NCI-H2196 (cell line): ENCODE data around the gene KCNJ9.
"Not testable (repeated sequence)": the region's sequence is repeated elsewhere in the genome, so short reads cannot be mapped to it uniquely, and the experiment has no call there.

Source experiments
- DNase-seq: peaks from one replicate; lab custom pipeline; 2025; ENCODE audit not compliant: unreplicated experiment; lab: John Stamatoyannopoulos, UW

The KCNJ9 gene

GRCh38 chr1:160101717-160102522 lies 20.6 kb downstream of the KCNJ9 start:
- DNase-seq = no peak

- DNase-seq = no peak
These were observed 22.5 kb downstream of the KCNJ9 start for GRCh38 chr1:160103658-160104408.

GRCh38 chr1:160104486-160104885 lies 23.1 kb downstream of the KCNJ9 start:
- DNase-seq = no peak

GRCh38 chr1:160105155-160105554 lies 23.8 kb downstream of the KCNJ9 start:
- DNase-seq = no peak

- no peak for DNase-seq
These were observed 26.2 kb downstream of the KCNJ9 start for GRCh38 chr1:160107512-160107911.

GRCh38 chr1:160108888-160109662 lies 27.7 kb downstream of the KCNJ9 start:
- no peak for DNase-seq

- DNase-seq = no peak
These were observed 28.3 kb downstream of the KCNJ9 start for GRCh38 chr1:160109686-160110085.

- not testable (repeated sequence) for DNase-seq
These were observed 30.1 kb downstream of the KCNJ9 start for GRCh38 chr1:160111462-160111861.

- DNase-seq = no peak
These were observed 31.0 kb downstream of the KCNJ9 start for GRCh38 chr1:160112357-160112756.

- no peak for DNase-seq
These were observed 32.1 kb downstream of the KCNJ9 start for GRCh38 chr1:160113407-160113806.

GRCh38 chr1:160114085-160114484 lies 32.7 kb downstream of the KCNJ9 start:
- no peak for DNase-seq

- DNase-seq = no peak
These were observed 34.4 kb downstream of the KCNJ9 start, which contains the start of gene ATP1A2 for GRCh38 chr1:160115545-160116282. TSS of gene ATP1A2 (plus strand) at chr1:160115759. CDS start at chr1:160115862, 103 bp downstream.

GRCh38 chr1:160116283-160117147 lies 35.2 kb downstream of the KCNJ9 start:
- DNase-seq = no peak

- DNase-seq = no peak
These were observed 36.0 kb downstream of the KCNJ9 start for GRCh38 chr1:160117300-160117699.

GRCh38 chr1:160117709-160118183 lies 36.4 kb downstream of the KCNJ9 start:
- no peak for DNase-seq

- no peak for DNase-seq
These were observed 37.6 kb downstream of the KCNJ9 start for GRCh38 chr1:160118928-160119327.

- no peak for DNase-seq
These were observed 39.5 kb downstream of the KCNJ9 start for GRCh38 chr1:160120797-160121196.

- no peak for DNase-seq
These were observed 40.0 kb downstream of the KCNJ9 start for GRCh38 chr1:160121388-160121787.

GRCh38 chr1:160122978-160123495 lies 41.7 kb downstream of the KCNJ9 start:
- DNase-seq = no peak
